ENCODE results near the gene CDKN2B.

DNA sequence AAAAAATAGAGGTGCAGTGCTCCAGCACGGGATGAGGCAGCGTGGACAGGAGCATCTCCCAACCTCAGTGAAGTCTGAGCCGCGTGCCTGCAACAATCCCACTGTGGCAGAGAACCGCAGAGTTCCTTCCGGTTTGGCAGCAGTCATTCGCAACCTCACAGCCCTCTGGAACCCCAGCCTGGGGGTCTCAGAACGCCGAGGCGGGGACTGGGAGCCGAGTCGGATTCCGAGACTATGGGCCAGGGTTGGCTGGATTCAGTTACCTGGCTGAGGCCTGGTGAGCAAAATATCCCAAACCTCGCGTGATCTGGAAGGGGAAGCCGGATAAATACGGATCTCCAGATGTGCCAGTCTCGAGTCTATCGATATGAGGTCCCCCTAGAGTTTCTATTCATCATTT lies 41.9 kb downstream of the CDKN2B start:
- TF ChIP-seq, protein P1, sequence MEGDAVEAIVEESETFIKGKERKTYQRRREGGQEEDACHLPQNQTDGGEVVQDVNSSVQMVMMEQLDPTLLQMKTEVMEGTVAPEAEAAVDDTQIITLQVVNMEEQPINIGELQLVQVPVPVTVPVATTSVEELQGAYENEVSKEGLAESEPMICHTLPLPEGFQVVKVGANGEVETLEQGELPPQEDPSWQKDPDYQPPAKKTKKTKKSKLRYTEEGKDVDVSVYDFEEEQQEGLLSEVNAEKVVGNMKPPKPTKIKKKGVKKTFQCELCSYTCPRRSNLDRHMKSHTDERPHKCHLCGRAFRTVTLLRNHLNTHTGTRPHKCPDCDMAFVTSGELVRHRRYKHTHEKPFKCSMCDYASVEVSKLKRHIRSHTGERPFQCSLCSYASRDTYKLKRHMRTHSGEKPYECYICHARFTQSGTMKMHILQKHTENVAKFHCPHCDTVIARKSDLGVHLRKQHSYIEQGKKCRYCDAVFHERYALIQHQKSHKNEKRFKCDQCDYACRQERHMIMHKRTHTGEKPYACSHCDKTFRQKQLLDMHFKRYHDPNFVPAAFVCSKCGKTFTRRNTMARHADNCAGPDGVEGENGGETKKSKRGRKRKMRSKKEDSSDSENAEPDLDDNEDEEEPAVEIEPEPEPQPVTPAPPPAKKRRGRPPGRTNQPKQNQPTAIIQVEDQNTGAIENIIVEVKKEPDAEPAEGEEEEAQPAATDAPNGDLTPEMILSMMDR (IDR thresholded peaks at IDR 0.05), result no peak
- no peak for TF ChIP-seq POLR2A (IDR thresholded peaks at IDR 0.05)

All from breast epithelium (tissue), 3 donors.